Activated CD8-positive, alpha-beta memory T cell treated with anti-CD3 and anti-CD28 coated beads for 1 hour (primary cell): Measurements from ENCODE around the gene TBXAS1.

Source experiments
- DNase-seq, 2 donors: peaks; one replicate each; pipeline ENCODE4 v3.0.0-alpha.2; 2020; ENCODE audit warnings: low read depth in 1 of 2; ENCODE audit errors: extremely low read depth in 1 of 2

Gene TBXAS1

DNA sequence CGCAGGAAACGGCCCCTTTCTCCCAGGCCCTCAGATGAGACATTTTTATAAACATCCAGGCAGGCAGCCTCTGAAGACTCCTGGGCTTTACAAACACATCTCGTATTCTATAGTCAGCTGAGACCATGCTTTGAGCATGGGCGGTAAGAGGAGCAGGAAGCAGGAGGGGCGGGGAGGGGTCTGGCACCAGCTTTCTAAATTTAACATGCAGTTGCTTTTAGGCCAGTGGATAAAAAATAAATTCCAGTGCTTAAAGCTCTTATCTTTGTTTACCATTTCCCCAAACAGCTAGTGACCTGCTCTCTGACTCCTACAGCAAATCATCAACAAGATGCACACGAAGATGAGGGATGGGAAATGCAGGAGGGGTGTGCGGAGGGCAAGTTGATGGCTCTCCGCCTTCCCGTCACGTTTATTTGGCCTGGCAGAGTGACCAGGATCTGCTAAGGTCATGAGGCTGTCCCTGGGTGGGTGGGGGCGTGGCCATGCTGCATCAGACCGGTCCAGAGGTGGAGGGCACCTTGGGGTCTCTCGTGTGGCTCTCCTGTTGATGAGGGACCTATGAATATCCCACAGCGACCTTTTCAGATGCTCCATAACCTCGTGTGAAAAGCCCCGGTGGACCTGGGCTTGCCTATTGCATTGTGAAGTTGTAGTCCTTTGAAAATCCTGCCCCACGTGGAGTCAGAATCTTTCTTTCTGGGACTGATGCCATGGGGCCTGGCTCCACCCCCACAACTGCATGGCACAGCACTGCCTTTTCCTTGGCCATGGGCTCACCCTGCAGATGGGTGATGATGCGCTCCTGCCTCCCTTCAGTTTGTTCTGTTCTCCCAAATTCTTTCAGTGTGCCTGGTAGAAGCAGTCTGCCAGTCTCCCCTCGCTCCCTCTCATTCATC is 166.2 kb downstream of the TBXAS1 start:
- no peak for DNase-seq

DNA sequence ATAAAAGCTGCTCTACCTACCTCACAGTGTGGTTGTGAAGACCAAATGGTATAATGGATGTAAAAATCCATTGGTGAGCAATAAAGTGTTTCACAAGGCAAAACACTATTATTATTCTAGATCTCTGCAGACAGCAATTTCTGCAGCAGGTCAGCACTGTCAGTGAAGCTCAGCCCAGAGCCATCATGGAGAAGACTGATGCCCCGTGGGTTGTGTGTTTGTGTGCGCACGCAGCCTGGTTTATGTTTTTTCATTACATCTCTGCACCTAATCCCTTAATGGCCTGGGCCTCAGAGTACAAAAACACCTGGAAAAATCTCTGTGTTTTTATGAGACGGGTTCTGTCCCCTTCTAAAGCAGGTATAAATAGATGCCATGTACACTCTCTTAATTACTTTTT is 169.5 kb downstream of the TBXAS1 start:
- DNase-seq = no peak

- DNase-seq = no peak
Measured at GRCh38 chr7:139999516-139999915, 170.5 kb downstream of the TBXAS1 start.

GRCh38 chr7:140000666-140001268 is 171.7 kb downstream of the TBXAS1 start:
- no peak for DNase-seq

DNA sequence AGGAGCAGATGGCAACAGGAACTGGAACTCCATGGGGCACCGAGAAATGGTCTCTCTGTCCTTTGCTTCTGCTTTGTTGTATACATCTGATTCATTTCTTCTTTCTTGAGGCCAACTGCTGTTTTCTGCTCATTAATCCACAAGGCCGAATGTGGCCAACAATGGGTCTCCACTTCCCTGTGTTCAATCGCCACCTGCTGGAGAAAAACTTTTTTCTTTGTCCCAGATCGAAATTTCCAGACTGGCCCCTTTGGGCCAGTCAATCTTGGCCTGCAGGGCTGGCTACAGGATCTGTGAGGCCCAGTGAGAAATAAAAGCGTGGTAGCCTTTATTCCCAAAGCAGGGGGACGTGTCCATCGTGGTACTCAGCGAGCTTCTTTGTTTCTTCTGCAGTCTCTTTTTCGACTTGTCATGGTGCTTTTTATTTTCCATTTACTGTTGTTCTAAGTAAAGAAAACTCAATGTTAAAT is 174.9 kb downstream of the TBXAS1 start:
- no peak for DNase-seq

DNA sequence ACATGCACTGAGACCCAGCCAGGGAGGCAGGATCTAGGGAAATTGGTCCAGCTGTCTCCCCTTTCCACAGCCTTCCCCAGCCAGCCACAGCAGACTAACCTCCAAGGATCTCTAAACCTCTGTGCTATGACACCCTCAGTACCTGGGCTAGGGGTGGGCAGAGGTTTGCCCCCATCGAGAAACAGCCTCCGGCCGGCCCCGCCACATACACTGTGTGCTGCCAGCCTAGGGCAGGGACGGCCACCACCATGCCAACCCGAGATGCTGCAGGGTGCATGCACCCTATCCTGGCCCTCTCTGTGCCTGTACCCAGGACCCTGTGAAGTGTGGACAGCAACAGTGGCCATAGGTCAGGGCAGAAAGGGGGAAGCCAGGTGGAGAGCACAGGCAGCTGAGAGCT is 175.6 kb downstream of the TBXAS1 start:
- no peak for DNase-seq

DNA sequence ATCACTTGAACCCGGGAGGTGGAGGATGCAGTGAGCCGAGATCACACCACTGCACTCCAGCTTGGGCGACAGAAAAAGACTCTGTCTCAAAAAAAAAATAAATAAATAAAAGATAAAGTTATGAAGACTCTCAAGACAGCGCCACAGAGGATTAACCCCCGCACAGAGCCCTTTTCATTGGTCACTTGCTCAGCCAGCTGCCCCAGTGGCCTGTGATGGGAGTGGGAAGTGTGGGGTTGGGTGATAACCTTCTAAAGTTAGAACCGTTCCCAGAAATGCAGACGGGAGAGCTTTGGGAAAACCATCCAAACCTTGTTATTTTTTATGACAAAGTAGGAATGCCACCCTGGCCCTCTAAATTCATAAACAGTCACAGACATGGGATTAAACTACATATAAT is 176.3 kb downstream of the TBXAS1 start:
- DNase-seq = no peak

GRCh38 chr7:140005754-140006503 is 176.9 kb downstream of the TBXAS1 start:
- no peak for DNase-seq

GRCh38 chr7:140006600-140006999 is 177.5 kb downstream of the TBXAS1 start:
- no peak for DNase-seq

- DNase-seq = no peak
Measured at GRCh38 chr7:140007051-140007690, 178.1 kb downstream of the TBXAS1 start.

DNA sequence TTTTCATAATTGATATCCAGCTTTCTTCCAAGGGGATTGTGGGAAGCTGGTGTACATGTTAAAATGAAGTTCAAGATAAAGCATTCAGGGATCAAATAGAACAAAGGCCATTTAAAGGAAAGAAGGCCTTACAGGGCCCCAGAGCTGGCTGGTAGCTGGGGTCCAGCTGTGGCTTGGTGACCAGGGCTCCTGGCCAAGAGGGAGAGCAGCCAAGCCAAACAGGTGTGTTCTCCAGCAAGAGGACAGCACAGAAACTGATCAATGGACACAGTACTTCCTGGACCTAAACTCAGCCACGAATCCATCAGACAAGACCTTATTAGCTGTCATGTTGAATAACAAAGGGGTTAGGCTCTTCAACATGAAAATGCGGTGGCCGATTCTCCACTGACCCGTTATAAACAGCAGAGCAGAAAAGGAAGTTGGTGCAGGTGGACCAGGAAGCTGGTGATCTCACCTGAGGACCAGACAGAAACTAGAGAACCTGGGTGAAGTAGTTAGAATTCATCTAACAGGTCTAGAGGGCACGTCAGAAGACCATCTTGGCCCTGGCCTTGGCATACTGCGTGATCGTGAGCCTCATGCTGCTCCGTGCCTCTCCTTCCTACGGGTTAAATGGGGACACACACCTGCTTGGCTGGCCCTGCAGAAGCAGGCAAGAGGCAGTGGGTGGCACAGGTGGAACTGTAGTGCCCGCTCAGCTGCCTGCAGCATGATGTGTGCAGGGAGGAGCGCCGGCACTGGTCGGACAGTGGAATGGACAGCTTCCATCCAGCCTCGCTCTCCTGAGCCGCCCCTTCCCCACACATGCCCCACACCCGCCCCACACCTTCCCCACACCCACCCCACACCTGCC is 179.9 kb downstream of the TBXAS1 start:
- DNase-seq = no peak

DNA sequence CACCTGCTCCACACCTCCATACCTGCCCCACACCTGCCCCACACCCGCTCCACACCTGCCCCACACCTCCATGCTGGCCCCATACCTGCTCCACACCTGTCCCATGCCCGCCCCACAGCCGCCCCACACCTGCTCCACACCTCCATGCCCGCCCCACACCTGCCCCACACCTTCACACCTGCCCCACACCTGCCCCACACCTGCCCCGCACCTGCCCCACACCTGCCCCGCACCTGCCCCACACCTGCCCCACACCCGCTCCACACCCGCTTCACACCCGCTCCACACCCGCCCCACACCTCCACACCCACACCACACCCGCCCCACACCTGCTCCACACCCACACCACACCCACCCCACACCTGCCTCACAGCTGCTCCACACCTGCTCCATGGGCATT is 180.7 kb downstream of the TBXAS1 start:
- no peak for DNase-seq

- no peak for DNase-seq
Measured at GRCh38 chr7:140010194-140010895, 181.3 kb downstream of the TBXAS1 start.

GRCh38 chr7:140013676-140014075 is 184.6 kb downstream of the TBXAS1 start:
- no peak for DNase-seq

GRCh38 chr7:140014123-140014522 is 185.1 kb downstream of the TBXAS1 start:
- DNase-seq = no peak

DNA sequence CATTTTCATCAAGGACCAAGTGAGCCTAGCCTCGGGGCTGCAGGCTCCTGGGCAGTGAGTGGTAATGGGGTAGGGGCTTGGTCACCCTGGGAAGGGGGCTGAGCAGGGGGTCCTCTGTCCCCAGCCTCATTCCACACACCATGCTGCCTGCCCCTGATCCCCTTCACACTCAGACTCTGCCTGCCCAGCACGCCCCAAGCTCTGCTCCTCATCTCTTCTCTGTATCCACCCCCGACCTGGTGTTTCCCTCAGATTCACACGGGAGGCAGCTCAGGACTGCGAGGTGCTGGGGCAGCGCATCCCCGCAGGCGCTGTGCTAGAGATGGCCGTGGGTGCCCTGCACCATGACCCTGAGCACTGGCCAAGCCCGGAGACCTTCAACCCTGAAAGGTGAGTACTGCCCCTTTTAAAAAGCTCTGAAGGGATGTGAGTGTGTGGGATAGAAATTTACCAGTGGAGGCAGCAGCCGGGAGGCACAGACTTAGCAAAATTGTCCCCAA is 186.5 kb downstream of the TBXAS1 start:
- no peak for DNase-seq

- DNase-seq = no peak
Measured at GRCh38 chr7:140016540-140016939, 187.5 kb downstream of the TBXAS1 start.

DNA sequence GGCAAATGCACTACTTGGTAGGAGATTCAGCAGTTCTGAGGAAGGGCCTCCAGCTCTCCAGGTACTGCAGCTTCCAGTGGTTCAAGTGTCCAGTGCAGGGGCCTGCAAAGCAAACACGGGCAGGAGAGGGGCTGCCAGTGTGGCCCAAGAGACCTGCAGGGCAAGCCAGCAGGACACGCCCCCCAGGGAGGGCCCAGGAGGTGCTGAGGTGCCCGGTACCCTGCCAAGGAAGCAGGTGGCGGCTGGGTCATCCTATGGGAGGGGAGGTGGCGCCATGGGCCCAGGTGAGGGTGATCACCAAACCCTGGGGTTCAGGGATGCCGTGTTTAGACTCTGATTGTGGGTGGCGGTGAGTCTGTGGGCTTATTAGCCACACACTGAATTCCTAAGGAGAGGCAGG is 188.0 kb downstream of the TBXAS1 start:
- no peak for DNase-seq

DNA sequence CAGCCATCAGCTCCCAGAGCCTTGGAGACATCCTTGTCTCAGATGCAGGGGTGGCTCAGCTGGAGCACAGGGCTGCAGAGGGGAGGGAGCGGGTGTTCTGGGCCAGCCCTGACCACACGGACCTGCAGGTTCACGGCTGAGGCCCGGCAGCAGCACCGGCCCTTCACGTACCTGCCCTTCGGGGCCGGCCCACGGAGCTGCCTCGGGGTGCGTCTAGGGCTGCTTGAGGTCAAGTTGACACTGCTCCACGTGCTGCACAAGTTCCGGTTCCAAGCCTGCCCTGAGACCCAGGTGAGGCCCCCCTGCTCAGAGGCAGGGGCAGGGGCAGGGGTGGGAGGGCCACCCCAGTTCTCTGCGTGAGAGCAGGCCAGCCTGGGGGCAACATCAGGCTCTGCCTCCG is 188.5 kb downstream of the TBXAS1 start:
- DNase-seq = no peak
